Transverse colon (tissue), 4 donors: Measurements from ENCODE around the gene MOB3B. TPM values are rescaled to one million over a fixed set of nuclear protein-coding genes. Genes with fewer than 3 reads are reported as not detected.
A peak's percentile ranks its signal among the peaks of the same experiment; 100 is the strongest.

Experiments
- DNase-seq: peaks from one replicate; pipeline ENCODE4 v3.0.0-alpha.2; 2019
- H3K27ac ChIP-seq, 4 donors: fragments of 200-600 bp; sonication (generic); 2 replicates each; pipeline ENCODE4 v1.5.1; 2016 to 2018; ENCODE audit warnings: inconsistent platforms in 4 of 4
- H3K27me3 ChIP-seq: fragments of 200-600 bp; sonication (generic); 2 replicates; pipeline ENCODE4 v1.5.1; 2017; ENCODE audit warnings: inconsistent platforms
- H3K36me3 ChIP-seq, 4 donors: fragments of 200-600 bp; sonication (generic); 2 replicates each; pipeline ENCODE4 v1.5.1; 2017 to 2019; ENCODE audit warnings: inconsistent platforms in 4 of 4
- H3K4me1 ChIP-seq, 4 donors: fragments of 200-600 bp; sonication (generic); 2 replicates each; pipeline ENCODE4 v1.5.1; 2017 to 2020; ENCODE audit warnings: inconsistent platforms in 4 of 4
- H3K4me3 ChIP-seq, 4 donors: fragments of 200-600 bp; sonication (generic); 1 replicate in 1 of 4; 2 replicates in 3 of 4; pipeline versions ENCODE4 v1.5.1 to v1.6.1; 2017 to 2019; ENCODE audit warnings: inconsistent platforms in 4 of 4
- H3K9me3 ChIP-seq, 2 donors: fragments of 200-600 bp; sonication (generic); 2 replicates each; pipeline ENCODE4 v1.5.1; 2017 to 2019; ENCODE audit warnings: inconsistent platforms in 2 of 2
- CTCF ChIP-seq, 5 experiments: fragments of 200-600 bp in 3 of 5; fragments of 450-650 bp in 2 of 5; sonication (generic) in 3 of 5; IDR thresholded peaks; 1 replicate in 2 of 5; 2 replicates in 3 of 5; pipeline ENCODE4 v1.5.1; 2016 to 2017; ENCODE audit warnings: antibody characterized with exemption in 5 of 5, inconsistent platforms in 3 of 5, mild to moderate bottlenecking in 2 of 5, moderate library complexity in 1 of 5
- EP300 ChIP-seq: sonication (generic); formaldehyde crosslinking; IDR thresholded peaks from one replicate; pipeline ENCODE4 v1.6.1; 2017; ENCODE audit warnings: antibody characterized with exemption, low read depth
- POLR2A ChIP-seq: fragments of 450-650 bp; IDR thresholded peaks from one replicate; pipeline ENCODE4 v1.6.1; 2016; ENCODE audit warnings: antibody characterized with exemption, mild to moderate bottlenecking, moderate library complexity
- POLR2AphosphoS5 ChIP-seq, 3 donors: sonication (generic); formaldehyde crosslinking; IDR thresholded peaks; one replicate each; pipeline ENCODE4 v1.6.1; 2016; ENCODE audit warnings: antibody characterized with exemption in 3 of 3
- WGBS, 2 donors: methylation state at CpG; one replicate each; pipeline ENCODE4 v1.1.5; 2018; ENCODE audit warnings: low coverage in 1 of 2; 5-methylcytosine and 5-hydroxymethylcytosine counted together
- in situ Hi-C, 4 donors: fragments of 200-750 bp; cut with MboI; loops; one replicate each; pipeline versions ENCODE4 v1.15.0 to v1.15.1; 2017; ENCODE audit warnings: low sequenced_read_pairs in 3 of 4, low pct_ligation_motif_present in 1 of 4, low pct_unique_long_range_greater_than_20kb in 1 of 4
- intact Hi-C: fragments of 100-400 bp; cut with DNase I; formaldehyde crosslinking; loops from one replicate; pipeline ENCODE4 v1.15.1; 2023; ENCODE audit warnings: low total_unique reads
- total RNA-seq, 4 donors: library from RNA; depleted of rRNA; stranded (reverse); fragments of >200 nt; gene quantifications; one replicate each; pipeline ENCODE4 v1.1.0, GENCODE V29; 2016

Gene MOB3B
- total RNA-seq, 4 donors from 2014 or later: 18.3 to 39.7 (median 29.1) TPM

- no peaks in the 10 kb centered on the region for H3K9me3 ChIP-seq
- WGBS, 2 donors: 67 to 79% methylated on average over 1 to 2 of the region's 2 CpGs
- peak overlapping the region; percentile 57 to 72 (median 60) for H3K27ac ChIP-seq
- no peaks in the 10 kb centered on the region for H3K27me3 ChIP-seq
- H3K36me3 ChIP-seq: no peaks in the 10 kb centered on the region
- in situ Hi-C loops: no loop called here
- no peak overlapping the region for H3K4me3 ChIP-seq
- DNase-seq: peak; percentile 51
- TF ChIP-seq POLR2AphosphoS5 (IDR thresholded peaks at IDR 0.05) (no peak), EP300 (no peak), POLR2A (no peak), CTCF (IDR thresholded peaks at IDR 0.05) (no peak)
- peaks cover 6 to 69% (median 27%) of the 10 kb centered on the region in 4 donors for H3K4me1 ChIP-seq
- intact Hi-C loops: no loop called here
Measured at GRCh38 chr9:27429436-27429835, 100.2 kb downstream of the MOB3B start.

GRCh38 chr9:27428551-27428950 is 101.1 kb downstream of the MOB3B start:
- H3K4me1 ChIP-seq: peaks cover 3 to 60% (median 20%) of the 10 kb centered on the region in 4 donors
- peak overlapping the region in 2 of 4 donors; percentile 62 to 72 for H3K27ac ChIP-seq
- no peaks in the 10 kb centered on the region for H3K27me3 ChIP-seq
- H3K9me3 ChIP-seq: no peaks in the 10 kb centered on the region
- TF ChIP-seq POLR2A (no peak), EP300 (no peak), CTCF (IDR thresholded peaks at IDR 0.05) (no peak)
- H3K4me3 ChIP-seq: no peak overlapping the region
- DNase-seq: no peak
- intact Hi-C loops: no loop called here
- whole genome bisulfite sequencing, 2 donors: 88 to 100% methylated on average over 1 of the region's 1 CpG
- no peaks in the 10 kb centered on the region for H3K36me3 ChIP-seq
- in situ Hi-C loops: no loop called here

GRCh38 chr9:27427272-27427643 is 102.4 kb downstream of the MOB3B start:
- no peaks in the 10 kb centered on the region for H3K36me3 ChIP-seq
- no peak for DNase-seq
- H3K4me3 ChIP-seq: no peak overlapping the region
- H3K4me1 ChIP-seq: peaks cover under 1 to 47% (median 9%) of the 10 kb centered on the region in 4 donors
- no peaks in the 10 kb centered on the region for H3K27me3 ChIP-seq
- no peak overlapping the region for H3K27ac ChIP-seq
- intact Hi-C loops: no loop called here
- H3K9me3 ChIP-seq: no peaks in the 10 kb centered on the region
- 88 to 89% methylated on average over 1 to 3 of the region's 3 CpGs for WGBS, 2 donors
- in situ Hi-C loops: no loop called here
- TF ChIP-seq EP300: no peak
- TF ChIP-seq POLR2AphosphoS5 (IDR thresholded peaks at IDR 0.05): peak in 1 of 3 donors; percentile 34

- H3K27ac ChIP-seq: no peak overlapping the region
- no peaks in the 10 kb centered on the region for H3K36me3 ChIP-seq
- H3K4me1 ChIP-seq: peaks cover 0 to 41% (median 7%) of the 10 kb centered on the region in 4 donors
- no peaks in the 10 kb centered on the region for H3K27me3 ChIP-seq
- no peak for DNase-seq
- in situ Hi-C loops (no loop called here), intact Hi-C loops (no loop called here)
- no peak overlapping the region for H3K4me3 ChIP-seq
- no peaks in the 10 kb centered on the region for H3K9me3 ChIP-seq
- WGBS, 2 donors: 79% methylated on average over 5 of the region's 5 CpGs; no CpG with 5 or more reads in 1 of the 2 donors
- TF ChIP-seq POLR2A (no peak), POLR2AphosphoS5 (IDR thresholded peaks at IDR 0.05) (no peak), CTCF (IDR thresholded peaks at IDR 0.05) (no peak), EP300 (no peak)
Measured at GRCh38 chr9:27426511-27427271, 102.9 kb downstream of the MOB3B start.
